ENCODE measurements around the gene HPS4. TPM values are rescaled to one million over a fixed set of nuclear protein-coding genes. Genes with fewer than 3 reads are reported as not detected.
"Not testable (repeated sequence)": the region's sequence is repeated elsewhere in the genome, so short reads cannot be mapped to it uniquely, and the experiment has no call there.

The HPS4 gene
- total RNA-seq, result 18.0 and 18.4 TPM in 2 replicates

DNA sequence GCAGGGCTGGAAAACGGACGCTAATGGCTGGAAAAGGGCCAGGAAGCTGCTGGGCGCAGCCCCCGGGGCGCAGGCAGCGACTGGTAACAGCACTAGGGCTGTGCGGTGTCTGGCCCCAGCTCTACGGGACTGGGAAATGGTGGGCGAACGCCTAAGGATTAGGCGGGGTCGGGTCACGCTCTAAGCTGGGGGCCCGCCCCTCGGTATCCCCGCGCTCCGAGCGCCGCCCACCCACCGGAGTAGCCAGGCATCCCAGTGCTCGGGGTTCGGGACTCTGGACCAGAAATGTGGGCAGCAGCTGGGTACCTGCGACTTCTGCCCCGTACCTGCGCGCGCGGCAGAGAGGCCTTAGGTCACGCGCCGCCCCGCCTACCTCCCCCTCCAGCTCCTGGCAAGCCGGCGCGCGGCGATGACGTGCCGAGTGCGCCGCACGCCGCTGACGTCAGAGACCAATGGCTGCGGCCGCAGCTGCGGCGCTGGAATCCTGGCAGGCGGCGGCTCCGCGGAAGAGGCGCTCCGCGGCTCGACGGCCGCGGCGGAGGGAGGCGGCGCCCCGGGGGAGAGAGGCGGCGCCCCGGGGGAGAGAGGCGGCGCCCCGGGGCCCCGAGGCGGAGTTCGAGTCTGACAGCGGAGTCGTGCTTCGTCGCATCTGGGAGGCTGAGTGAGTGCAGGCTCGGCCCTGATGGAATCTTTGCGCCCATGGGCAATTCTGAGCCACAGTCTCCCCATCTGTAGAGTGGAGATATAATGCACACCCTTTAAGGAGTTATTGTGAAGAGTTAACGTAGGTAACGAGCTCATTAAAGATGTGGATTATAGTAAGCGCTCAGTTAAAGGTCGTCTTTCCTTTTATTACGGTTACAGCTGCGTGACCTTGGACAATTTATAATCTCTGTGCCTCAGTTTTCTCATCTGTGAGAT, at the start of gene HPS4, which contains the start of gene SRRD:
Gene HPS4, minus strand, starts transcription at position 345 of the 921 bp plus-strand sequence. CDS start 2,021 bp downstream, outside the sequence.
Gene SRRD, plus strand, starts transcription at position 439 of the 921 bp plus-strand sequence. Its CDS starts 14 bp downstream, at position 453.
- DNase-seq (ENCODE audit: low read depth, low spot score), result peak; percentile 66

DNA sequence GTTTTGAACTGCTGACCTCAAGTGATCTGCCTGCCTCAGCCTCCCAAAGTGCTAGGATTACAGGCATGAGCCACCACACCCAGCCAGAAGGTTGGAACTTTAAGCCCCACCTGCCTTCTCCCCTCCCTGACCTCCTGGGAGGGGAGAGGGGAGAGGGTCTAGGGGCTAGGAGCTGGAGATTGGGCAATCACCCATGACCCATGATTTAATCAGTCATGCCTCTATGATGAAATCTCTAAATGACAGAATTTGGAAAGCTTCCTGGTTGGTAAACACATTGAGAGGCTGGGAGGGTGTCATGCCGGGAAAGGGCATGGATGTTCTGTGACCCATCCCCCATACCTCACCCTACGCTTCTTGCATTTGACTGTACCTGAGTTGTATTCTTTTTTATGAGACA, 45.8 kb upstream of the HPS4 start:
- no peak for DNase-seq (ENCODE audit: low read depth, low spot score)

DNA sequence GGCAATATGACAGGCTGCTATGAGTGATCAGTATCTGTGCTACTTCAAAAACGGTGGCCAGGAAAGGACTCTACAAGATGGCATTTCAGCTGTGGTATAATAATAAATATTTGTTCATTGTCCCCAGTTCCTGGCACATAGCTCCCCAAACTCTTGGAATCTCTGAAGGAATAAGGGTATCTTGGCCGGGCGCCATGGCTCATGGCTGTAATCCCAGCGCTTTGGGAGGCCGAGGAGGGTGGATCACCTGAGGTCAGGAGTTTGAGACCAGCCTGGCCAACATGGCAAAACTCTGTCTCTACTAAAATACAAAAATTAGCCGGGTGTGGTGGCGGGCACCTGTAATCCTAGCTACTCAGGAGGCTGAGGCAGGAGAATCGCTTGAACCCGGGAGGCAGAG, 44.9 kb upstream of the HPS4 start:
- not testable (repeated sequence) for DNase-seq (ENCODE audit: low read depth, low spot score)

DNA sequence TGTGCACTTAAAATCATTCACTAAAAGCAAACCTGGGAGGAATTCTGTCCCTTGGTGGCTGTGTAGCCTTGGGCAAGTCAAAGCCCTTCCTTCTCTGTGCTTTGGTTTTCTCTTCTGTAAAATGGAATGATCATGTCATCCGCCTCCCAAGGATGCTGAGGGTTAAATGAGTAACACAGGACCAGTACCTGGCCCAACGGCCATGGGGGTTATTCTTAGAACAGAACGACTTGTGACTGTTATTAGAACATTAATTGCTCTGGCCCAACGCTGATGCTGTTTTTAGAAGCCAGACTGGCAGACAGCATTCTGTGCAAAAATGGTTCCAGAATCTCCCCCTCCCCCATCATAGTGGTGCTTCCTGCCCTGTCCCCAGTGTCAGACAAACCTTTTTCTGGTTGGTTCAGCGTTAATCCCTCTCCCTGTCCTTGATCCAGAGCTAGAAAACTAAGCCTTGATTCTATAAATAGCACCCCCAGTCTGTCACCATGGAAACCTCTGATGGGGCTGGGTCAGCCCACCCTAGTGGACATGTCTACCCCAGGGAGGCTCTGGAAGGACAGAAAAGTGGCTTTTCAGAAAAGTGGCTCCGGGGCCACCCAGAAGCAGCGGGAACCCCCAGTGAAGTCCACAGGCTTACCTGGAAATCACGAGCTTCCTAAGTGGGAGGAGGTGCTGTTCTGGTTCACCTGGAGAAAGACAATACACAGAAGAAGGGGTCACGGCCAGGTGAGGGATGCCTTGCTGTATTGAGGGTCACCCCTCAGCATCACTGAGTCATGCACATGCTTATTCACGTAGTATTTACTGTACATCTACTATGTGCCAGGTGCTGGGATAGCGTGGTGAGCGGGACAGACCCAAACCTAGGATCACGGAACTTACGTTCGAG, 44.2 kb upstream of the HPS4 start:
- no peak for DNase-seq (ENCODE audit: low read depth, low spot score)

DNA sequence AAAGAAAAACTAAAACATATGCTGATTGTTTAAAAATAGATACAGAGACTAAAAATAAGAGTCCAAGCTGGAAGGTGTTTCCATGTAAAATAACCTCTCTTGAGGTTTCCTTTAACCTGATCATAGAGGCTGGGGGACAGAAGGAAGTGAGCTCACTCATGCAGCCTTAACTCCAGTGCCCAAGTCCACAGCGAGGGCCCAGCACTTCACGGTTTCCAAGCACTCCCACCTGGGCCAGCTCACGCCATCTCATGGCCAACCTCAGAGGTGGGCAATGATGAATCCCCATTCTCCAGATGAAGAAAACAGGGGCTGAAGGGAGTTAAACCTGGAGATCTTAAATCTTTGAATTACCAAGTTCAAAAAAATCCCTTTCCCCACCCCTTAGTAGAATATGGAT, 43.6 kb upstream of the HPS4 start:
- no peak for DNase-seq (ENCODE audit: low read depth, low spot score)

DNA sequence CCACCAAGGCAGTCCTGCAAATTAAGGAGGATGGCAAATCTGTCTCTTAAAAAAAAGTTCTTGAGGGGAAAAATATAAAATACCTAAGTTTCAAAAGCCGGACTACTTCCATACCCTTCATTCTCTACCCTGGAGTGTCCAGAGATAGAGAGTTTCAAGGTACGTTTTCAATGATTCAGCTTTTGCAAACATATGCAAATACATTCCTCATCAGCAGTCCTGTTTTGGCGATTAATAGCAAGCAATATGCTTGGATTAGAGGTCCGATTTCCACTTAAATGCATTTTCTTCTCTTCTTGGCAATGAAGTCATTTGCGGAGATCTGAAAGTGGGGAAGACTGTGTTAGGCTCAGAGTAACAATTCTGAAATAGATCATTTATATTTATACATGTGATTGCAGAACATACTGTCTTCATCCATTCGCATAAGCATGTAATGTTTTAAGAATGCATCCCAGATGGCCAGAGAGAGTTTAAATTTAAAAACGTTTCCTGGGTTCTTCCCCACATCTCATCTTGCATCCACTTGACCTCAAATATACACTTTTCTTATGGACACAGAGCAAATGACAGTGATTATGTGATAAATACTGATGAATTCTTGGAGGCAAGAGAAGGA, 42.5 kb upstream of the HPS4 start:
- DNase-seq (ENCODE audit: low read depth, low spot score), result no peak

DNA sequence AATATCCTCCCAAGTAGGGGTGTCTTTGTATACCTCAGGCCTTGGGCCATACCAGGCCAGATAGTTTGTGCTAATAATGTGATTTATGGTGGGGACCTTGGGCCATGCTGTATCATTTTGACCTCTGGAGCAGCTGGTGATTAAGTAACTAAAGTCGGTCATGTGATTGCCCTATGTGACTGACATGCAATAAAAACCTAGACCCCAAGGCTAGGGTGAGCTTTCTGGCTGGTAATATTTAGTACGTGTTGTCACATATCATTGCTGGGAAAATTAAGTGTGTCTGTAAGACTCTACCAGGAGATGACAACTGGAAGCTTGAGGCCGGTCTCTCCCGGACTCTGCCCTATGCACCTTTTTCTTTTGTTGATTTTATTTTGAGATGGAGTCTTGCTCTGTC, 41.3 kb upstream of the HPS4 start:
- DNase-seq (ENCODE audit: low read depth, low spot score), result no peak

DNA sequence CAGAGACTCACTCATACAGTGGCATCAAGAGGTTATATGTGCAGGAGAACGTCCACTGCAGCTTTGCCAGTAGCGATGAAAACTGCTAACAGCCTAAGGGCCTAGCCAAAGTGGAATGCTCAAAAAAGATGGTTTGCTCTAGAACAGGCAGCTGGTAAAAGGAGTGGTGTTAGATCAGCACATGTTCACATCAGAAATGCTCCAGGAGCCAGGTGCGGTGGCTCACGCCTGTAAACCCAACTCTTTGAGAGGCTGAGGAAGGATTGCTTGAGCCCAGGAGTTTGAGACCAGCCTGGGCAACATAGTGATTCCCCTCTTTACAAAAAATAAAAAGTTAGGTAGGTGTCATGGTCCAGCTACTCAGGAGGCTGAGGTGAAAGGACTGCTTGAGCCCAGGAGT, 39.0 kb upstream of the HPS4 start:
- no peak for DNase-seq (ENCODE audit: low read depth, low spot score)

DNA sequence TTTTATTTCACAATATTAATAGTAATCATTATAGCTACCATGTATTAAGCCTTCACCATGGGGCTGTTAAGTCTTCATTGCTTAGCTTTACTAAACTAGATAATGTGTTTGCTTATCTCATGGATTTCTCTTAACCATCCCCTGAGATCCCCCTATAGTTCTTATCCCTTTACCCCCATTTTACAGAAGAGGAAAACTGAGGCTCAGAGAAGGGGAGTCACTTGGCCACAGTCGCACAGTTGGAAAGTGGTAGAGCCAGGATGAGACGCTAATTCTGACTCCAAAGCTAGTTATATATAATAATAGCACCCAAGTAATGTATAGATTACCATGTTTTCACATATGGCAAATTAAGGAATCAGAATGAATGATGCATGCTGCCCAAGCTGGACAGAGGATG, 38.4 kb upstream of the HPS4 start:
- no peak for DNase-seq (ENCODE audit: low read depth, low spot score)

DNA sequence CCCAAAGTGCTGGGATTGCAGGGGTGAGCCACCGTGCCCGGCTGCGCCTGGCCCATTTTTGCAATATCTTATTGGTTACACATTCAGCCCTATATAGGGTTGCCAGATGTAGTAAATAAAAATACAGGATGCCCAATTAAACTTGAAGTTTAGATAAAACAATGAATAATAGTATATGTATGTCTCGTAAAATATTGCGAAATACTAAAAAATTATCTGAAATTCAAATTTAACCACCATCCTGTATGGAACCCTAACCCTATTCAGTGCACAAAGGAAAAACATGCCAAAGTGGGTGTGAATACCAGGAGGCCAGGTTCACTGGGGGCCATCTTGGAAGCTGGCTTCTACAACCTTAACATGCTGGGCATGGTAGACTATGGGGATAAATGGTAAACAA, 33.8 kb upstream of the HPS4 start:
- no peak for DNase-seq (ENCODE audit: low read depth, low spot score)

DNA sequence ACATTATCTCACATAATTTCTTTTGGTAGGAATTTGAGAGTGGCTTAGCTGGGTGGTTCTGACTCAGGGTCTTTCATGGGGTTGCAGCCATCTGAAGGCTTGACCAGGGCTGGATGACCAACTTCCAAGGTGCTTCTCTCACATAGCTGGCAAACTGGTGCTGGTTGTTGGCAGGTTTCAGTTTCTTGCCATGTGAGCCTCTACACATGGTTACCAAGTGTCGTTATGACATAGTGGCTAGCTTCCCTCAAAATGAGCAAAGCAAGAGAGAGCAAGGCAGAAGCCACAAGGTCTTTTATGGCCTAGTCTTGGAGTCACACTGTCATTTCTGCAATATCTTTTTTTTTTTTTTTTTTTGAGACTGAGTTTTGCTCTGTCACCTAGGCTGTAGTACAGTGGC, 32.9 kb upstream of the HPS4 start:
- DNase-seq (ENCODE audit: low read depth, low spot score), result no peak

DNA sequence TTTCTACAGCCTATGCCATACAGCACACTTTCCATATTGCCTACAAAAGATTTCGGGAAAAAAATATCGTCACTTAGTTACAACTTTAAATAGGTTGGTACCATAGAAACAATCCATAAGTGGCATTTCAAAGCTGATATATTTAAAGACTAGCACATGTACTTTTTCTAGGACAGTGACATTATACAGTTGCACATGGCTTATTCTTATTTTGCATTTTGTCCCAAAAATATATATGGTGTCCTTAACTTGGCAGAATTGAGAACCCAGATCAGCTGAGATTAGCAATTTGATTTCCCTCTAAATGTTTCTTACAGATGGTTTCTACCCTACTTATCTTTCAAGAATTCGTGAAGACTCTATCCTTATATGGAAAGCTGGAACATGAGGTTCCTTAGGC, 32.3 kb upstream of the HPS4 start:
- no peak for DNase-seq (ENCODE audit: low read depth, low spot score)

DNA sequence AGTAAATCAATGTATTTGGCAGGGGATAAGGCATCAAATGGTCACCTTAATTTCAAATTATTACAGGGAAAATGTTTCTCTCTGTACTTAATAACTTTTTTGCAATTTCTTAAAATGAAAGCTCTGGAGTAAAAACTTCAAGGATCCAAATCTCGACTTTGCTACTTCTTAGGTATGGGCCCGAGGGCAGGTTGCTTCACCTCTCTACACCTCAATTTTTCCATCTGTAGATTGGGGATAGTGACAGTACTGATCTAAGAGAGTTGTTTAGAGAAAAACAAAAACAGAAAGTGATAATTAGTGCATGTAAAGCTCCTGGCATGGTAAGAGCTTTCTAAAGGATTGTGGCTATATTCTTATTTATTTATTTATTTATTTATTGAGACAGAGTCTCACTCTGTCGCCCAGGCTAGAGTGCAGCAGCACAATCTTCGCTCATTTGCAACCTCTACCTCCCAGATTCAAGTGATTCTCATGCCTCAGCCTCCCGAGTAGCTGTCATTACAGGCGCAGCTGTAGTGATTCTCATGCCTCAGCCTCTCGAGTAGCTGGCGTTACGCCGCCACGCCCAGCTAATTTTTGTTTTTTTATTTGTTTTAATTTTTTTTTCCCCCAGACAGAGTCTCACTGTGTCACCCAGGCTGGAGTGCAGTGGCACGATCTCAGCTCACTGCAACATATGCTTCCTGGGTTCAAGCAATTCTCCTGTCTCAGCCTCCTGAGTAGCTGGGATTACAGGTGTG, 31.0 kb upstream of the HPS4 start:
- no peak for DNase-seq (ENCODE audit: low read depth, low spot score)

DNA sequence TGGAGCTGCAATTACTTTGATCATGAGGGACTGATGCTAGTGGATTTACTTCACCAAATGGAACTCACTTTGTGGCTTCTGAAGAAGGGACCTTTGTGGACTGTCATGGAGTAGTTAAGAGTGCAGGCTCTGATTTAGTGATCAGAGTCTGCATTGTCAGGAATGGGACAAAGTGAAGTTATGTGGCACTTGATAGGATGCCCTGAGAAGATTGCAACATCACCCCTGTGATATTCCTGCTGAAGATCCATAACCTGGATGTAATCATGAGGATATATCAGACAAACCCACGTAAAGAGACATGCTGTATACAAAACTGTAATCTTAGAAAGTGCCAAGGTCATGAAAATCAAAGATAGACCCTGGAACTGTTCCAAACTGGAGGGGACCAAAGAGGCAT, 30.3 kb upstream of the HPS4 start:
- DNase-seq (ENCODE audit: low read depth, low spot score), result no peak

DNA sequence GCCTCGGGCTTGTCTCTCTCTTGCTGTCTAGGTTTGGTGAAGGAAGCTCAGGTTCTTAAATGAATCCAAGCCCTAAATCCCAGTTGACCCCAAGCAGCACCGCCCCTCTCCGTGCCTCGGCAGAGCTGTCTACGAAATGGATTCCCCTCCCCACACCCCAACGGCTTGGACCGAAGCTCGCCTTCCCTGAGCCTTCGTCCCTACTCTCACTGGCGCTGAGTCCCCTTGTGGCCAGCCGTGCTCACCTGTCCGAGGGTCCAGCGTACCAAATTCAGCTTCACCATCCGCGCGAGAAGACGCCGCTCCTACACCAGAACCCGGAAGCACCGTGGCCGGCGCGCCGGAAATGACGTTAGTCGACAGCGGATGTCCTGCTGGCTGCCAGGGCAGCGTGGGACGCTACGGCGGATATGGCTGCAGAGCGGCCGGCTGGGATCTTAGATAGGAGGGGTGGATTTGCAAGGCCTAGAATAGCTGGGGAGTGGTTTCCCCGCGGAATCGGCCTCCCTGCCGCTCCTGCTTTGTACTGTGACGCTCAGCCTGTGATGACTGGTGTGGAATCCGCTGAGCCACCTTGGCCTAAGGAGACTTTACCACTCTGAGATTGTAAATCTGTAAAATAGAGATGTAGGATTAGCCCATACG, 28.7 kb upstream of the HPS4 start, which contains the start of gene TFIP11:
Gene TFIP11, minus strand, starts transcription at position 325 of the 645 bp plus-strand sequence. CDS start 2,201 bp downstream, outside the sequence.
- peak; percentile 78 for DNase-seq (ENCODE audit: low read depth, low spot score)

DNA sequence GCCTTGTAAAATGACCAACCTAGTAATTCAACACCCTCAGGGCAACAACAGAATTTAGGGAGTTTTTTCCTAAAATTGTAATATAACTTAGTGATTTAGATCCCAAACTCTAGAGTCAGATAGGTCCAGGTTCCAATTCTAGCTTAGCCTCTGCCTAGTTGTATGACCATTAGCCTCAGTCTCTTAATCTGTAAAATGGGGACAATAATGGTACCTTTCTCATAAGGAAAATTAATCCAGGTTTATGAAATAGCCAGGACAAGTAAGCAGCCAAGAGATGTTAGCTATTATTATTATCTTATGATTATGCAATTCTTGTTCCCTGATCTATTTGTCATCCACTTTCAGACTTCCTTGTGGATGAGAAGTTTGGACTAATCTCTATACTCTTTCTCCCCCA, 24.6 kb upstream of the HPS4 start:
- DNase-seq (ENCODE audit: low read depth, low spot score), result no peak

DNA sequence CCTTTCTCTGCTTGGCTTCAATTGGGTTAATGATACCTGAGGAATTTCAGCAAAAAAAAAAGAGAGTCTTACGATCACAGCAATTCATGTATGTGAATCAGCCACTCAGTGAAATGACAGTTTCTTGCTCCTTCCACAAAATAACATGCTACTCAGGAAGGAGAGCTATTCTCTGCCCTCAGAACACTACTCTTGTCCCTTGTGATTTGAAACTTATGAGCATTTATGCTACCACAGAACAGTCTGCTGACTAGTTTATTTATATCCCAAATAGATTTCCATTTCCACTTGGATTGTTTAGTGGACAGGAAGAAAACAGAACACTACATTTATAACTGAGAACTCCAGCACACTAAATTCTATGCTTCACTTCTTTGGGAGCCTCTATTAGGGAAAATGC, 20.2 kb upstream of the HPS4 start:
- no peak for DNase-seq (ENCODE audit: low read depth, low spot score)

DNA sequence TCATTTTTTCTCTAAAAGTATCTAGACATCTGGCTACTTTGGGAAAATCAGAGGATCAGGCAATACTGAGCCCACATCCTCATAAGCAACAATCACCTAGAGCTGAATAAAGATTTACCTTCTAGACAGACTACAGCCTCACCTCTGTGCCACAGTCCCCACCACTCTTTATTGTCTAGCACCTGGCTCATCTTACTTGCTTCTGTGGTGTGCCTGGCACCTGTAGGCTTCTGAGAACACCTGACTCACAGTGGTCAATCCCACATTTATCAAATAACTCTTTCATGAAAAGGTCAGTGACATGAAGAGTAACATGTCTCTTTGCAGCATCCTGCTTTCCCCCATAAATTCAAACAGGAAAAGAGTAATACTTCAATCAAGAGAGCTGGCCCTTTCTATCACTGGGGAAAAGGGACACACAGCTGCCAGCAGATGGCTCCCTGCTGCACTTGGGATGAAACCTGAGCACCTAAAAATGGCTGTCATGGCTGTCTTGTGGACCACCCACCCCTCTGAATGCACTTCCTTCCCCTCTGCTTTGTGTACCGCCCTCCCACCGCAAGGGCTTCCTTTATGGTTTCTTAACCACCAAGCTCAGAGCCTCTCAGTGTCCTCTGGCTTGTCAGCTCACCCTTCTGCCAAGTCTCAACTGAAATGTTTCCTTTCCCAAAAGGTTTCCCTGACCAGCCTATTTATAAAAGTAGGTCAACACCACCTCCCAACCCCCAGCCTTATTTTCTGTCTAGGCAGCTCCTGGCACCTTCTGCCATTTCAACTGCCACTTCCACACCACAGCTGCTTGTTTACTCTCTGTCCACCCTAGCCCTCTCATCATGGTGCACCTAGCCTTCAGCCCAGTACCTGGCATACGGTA, 19.3 kb upstream of the HPS4 start:
- no peak for DNase-seq (ENCODE audit: low read depth, low spot score)

DNA sequence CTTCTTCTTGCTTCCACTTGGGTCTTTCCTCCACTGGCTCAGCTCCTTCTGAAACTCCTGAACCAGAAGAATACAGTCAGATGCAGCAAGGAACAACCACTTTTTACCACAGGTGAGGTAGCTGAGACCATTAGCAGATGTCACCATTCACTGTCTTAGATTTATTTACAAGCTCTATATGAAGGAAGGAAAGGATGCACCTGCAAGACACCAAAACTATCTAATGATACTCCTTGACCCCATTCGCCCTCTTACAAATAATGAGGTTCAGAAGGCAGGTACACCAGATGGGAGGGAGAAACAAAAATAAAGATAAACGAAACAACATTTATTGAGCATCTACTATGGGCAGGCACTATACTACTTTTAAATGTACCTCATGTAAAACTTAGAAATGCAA, 18.4 kb upstream of the HPS4 start:
- DNase-seq (ENCODE audit: low read depth, low spot score), result no peak

All from pulmonary artery endothelial cell (primary cell).